Thyroid gland (tissue), 4 donors: Measurements from ENCODE around the gene TAS2R4.

ENCODE experiments used
- POLR2A ChIP-seq, 2 donors: fragments of 450-650 bp; IDR thresholded peaks; one replicate each; pipeline ENCODE4 v1.6.1; 2017; ENCODE audit warnings: antibody characterized with exemption in 2 of 2, mild to moderate bottlenecking in 2 of 2, moderate library complexity in 1 of 2
- TF ChIP-seq, protein P1 (sequence below), 6 experiments: fragments of 200-600 bp in 3 of 6; fragments of 450-650 bp in 3 of 6; sonication (generic) in 3 of 6; IDR thresholded peaks; one replicate each; pipeline ENCODE4 v1.5.1; 2016 to 2019; ENCODE audit warnings: antibody characterized with exemption in 6 of 6, mild to moderate bottlenecking in 2 of 6, inconsistent platforms in 1 of 6, moderate library complexity in 1 of 6

GRCh38 chr7:141748396-141748795 lies 28.1 kb upstream of the TAS2R4 start:
- TF ChIP-seq, protein P1, sequence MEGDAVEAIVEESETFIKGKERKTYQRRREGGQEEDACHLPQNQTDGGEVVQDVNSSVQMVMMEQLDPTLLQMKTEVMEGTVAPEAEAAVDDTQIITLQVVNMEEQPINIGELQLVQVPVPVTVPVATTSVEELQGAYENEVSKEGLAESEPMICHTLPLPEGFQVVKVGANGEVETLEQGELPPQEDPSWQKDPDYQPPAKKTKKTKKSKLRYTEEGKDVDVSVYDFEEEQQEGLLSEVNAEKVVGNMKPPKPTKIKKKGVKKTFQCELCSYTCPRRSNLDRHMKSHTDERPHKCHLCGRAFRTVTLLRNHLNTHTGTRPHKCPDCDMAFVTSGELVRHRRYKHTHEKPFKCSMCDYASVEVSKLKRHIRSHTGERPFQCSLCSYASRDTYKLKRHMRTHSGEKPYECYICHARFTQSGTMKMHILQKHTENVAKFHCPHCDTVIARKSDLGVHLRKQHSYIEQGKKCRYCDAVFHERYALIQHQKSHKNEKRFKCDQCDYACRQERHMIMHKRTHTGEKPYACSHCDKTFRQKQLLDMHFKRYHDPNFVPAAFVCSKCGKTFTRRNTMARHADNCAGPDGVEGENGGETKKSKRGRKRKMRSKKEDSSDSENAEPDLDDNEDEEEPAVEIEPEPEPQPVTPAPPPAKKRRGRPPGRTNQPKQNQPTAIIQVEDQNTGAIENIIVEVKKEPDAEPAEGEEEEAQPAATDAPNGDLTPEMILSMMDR (IDR thresholded peaks at IDR 0.05), result no peak
- TF ChIP-seq POLR2A (IDR thresholded peaks at IDR 0.05), result no peak
